HepG2 (cell line): Measurements from ENCODE around the gene TMEM97. TPM values are rescaled to one million over a fixed set of nuclear protein-coding genes. Genes with fewer than 3 reads are reported as not detected.

Experiments
- ATF7-NPFF ChIP-seq: sonication (generic); formaldehyde crosslinking; IDR thresholded peaks from 2 replicates; pipeline ENCODE4 v1.8.1; 2023; ENCODE audit warnings: mild to moderate bottlenecking, low read depth, missing genetic modification reagents, moderate library complexity
- ETV5 ChIP-seq: IDR thresholded peaks from 2 replicates; pipeline ENCODE4 v1.6.1; 2018; ENCODE audit warnings: missing biosample characterization, missing genetic modification reagents, inconsistent platforms, borderline replicate concordance
- IRF2 ChIP-seq: IDR thresholded peaks from 2 replicates; pipeline ENCODE4 v1.6.1; 2018; ENCODE audit warnings: missing genetic modification reagents, missing compliant biosample characterization
- KDM2A ChIP-seq: sonication (generic); formaldehyde crosslinking; IDR thresholded peaks from 2 replicates; pipeline ENCODE4 v1.4.0; 2020; ENCODE audit warnings: low read depth, missing genetic modification reagents, borderline replicate concordance
- MTA1 ChIP-seq: sonication (generic); formaldehyde crosslinking; IDR thresholded peaks from 2 replicates; pipeline ENCODE4 v1.4.0; 2020; ENCODE audit warnings: missing genetic modification reagents, mild to moderate bottlenecking, borderline replicate concordance
- MZF1 ChIP-seq: sonication (generic); formaldehyde crosslinking; IDR thresholded peaks from 2 replicates; pipeline ENCODE4 v1.8.1; 2023; ENCODE audit warnings: mild to moderate bottlenecking, missing genetic modification reagents, borderline replicate concordance
- SRF ChIP-seq: IDR thresholded peaks from 2 replicates; pipeline ENCODE4 v1.6.1; 2011; ENCODE audit warnings: mild to moderate bottlenecking, low read depth, low read length, moderate library complexity
- STAG1 ChIP-seq: sonication (generic); formaldehyde crosslinking; IDR thresholded peaks from 2 replicates; pipeline ENCODE4 v1.4.0; 2020; ENCODE audit warnings: missing genetic modification reagents
- TBX2 ChIP-seq: sonication (generic); formaldehyde crosslinking; IDR thresholded peaks from 2 replicates; pipeline ENCODE4 v1.5.0; 2020; ENCODE audit warnings: missing genetic modification reagents, mild to moderate bottlenecking, borderline replicate concordance
- YEATS4 ChIP-seq: sonication (generic); formaldehyde crosslinking; IDR thresholded peaks from 2 replicates; pipeline ENCODE4 v1.4.0; 2020; ENCODE audit warnings: missing genetic modification reagents, borderline replicate concordance
- ZBTB7A ChIP-seq: sonication (generic); formaldehyde crosslinking; IDR thresholded peaks from 2 replicates; pipeline ENCODE4 v1.8.0; 2022; ENCODE audit warnings: mild to moderate bottlenecking, missing genetic modification reagents
- ZFP41 ChIP-seq: sonication (generic); formaldehyde crosslinking; IDR thresholded peaks from 2 replicates; pipeline ENCODE4 v1.4.0; 2020; ENCODE audit warnings: mild to moderate bottlenecking, missing genetic modification reagents, borderline replicate concordance
- ZNF75D ChIP-seq: sonication (generic); formaldehyde crosslinking; IDR thresholded peaks from 2 replicates; pipeline ENCODE4 v1.8.1; 2023; ENCODE audit warnings: missing genetic modification reagents, mild to moderate bottlenecking, borderline replicate concordance
- ZNF768 ChIP-seq: sonication (generic); formaldehyde crosslinking; IDR thresholded peaks from 2 replicates; pipeline ENCODE4 v1.4.0; 2020; ENCODE audit warnings: missing genetic modification reagents
- polyA plus RNA-seq, 8 experiments: library from polyadenylated mRNA; depleted of rRNA in 3 of 8; stranded (reverse) in 7 of 8; unstranded in 1 of 8; fragments of >200 nt; fragmentation: Illumina TruSeq in 4 of 8; extraction: Trizol in 4 of 8; gene quantifications; 2 replicates each; pipeline versions ENCODE4 v1.2.1 to v1.2.3, GENCODE V29; 2011 to 2016; ENCODE audit warnings: low read depth in 4 of 8, missing spikeins in 1 of 8, mixed read lengths in 1 of 8; ENCODE audit not compliant: insufficient read depth in 1 of 8
- total RNA-seq, 5 experiments: library from RNA; depleted of rRNA; stranded (reverse); fragments of >200 nt; fragmentation: Illumina TruSeq; extraction: Trizol; gene quantifications; 2 replicates each; pipeline ENCODE4 v1.2.3, GENCODE V29; 2016; ENCODE audit warnings: low read depth in 1 of 5
- TF ChIP-seq, protein P1 (sequence below): sonication (generic); formaldehyde crosslinking; IDR thresholded peaks from 2 replicates; pipeline ENCODE4 v1.5.1; 2020; ENCODE audit warnings: mild to moderate bottlenecking, missing genetic modification reagents, moderate library complexity

The TMEM97 gene
- total and polyA plus RNA-seq, 2 of the 13 experiments (the other 11 are each of a cell fraction or from before 2014, with no cell fraction given), result 69.6 to 137 TPM

DNA sequence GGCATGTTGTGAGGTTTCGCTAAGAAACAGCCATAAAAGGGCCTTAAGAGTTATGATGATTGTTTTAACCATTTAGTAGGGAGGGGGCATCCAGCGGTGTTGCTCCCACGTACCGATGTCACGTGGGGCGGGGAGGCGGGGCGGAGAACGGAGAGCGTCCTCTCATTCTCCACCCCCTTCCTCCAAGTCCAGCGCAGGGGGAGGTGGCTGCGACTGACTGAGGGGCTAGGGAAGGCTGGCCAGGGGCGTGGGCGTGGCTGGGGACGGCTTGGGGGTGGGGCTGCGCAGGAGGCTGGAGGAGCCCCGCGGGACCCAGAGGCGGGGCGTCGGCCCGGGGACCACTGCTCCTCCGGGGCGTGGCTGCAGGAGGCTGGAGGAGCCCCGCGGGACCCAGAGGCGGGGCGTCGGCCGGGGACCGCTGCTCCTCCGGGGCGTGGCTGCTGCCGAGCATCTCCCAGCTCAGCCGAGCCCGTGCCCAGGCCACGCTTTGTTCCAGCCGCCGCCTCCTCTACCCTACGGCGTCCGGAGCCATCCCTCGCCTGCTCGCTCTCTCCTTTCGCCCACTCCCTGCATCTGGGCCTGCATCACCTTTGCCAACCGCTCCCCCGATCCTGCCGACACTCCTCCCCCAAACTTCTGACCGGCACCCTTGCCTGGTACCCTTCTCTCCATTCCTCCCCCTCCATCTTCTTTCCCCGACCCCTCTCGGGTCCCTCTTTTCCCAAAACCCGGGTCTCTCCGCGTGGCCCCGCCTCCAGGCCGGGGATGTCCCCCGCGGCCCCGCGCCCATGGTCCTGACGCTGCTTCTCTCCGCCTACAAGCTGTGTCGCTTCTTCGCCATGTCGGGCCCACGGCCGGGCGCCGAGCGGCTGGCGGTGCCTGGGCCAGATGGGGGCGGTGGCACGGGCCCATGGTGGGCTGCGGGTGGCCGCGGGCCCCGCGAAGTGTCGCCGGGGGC lies 52.5 kb downstream of the TMEM97 start, which contains the start of gene SARM1 (continued):
- TF ChIP-seq, protein P1, sequence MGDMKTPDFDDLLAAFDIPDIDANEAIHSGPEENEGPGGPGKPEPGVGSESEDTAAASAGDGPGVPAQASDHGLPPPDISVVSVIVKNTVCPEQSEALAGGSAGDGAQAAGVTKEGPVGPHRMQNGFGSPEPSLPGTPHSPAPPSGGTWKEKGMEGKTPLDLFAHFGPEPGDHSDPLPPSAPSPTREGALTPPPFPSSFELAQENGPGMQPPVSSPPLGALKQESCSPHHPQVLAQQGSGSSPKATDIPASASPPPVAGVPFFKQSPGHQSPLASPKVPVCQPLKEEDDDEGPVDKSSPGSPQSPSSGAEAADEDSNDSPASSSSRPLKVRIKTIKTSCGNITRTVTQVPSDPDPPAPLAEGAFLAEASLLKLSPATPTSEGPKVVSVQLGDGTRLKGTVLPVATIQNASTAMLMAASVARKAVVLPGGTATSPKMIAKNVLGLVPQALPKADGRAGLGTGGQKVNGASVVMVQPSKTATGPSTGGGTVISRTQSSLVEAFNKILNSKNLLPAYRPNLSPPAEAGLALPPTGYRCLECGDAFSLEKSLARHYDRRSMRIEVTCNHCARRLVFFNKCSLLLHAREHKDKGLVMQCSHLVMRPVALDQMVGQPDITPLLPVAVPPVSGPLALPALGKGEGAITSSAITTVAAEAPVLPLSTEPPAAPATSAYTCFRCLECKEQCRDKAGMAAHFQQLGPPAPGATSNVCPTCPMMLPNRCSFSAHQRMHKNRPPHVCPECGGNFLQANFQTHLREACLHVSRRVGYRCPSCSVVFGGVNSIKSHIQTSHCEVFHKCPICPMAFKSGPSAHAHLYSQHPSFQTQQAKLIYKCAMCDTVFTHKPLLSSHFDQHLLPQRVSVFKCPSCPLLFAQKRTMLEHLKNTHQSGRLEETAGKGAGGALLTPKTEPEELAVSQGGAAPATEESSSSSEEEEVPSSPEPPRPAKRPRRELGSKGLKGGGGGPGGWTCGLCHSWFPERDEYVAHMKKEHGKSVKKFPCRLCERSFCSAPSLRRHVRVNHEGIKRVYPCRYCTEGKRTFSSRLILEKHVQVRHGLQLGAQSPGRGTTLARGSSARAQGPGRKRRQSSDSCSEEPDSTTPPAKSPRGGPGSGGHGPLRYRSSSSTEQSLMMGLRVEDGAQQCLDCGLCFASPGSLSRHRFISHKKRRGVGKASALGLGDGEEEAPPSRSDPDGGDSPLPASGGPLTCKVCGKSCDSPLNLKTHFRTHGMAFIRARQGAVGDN (CRISPR knock-in tag), result peak; percentile 53
- TF ChIP-seq MTA1 (CRISPR knock-in tag), result 0 out of 2 replicates have a peak, but pooled peaks have one; percentile 38
- 0 out of 2 replicates have a peak, but pooled peaks have one; percentile 11 for TF ChIP-seq IRF2
- TF ChIP-seq ETV5, result peak; percentile 17; the same call in 1 of the 2 replicates
- TF ChIP-seq YEATS4 (CRISPR knock-in tag), result 0 out of 2 replicates have a peak, but pooled peaks have one; percentile 35
- TF ChIP-seq ZNF768, result peak; percentile 37; the same call in 1 of the 2 replicates
- 0 out of 2 replicates have a peak, but pooled peaks have one; percentile 3 for TF ChIP-seq SRF
- TF ChIP-seq ZNF75D (CRISPR knock-in tag), result no peak
- TF ChIP-seq STAG1, result no peak
- no peak for TF ChIP-seq ZFP41
- peak; percentile 55; the same call in 1 of the 2 replicates for TF ChIP-seq TBX2 (CRISPR knock-in tag)
- peak; percentile 72; the same call in 1 of the 2 replicates for TF ChIP-seq KDM2A (CRISPR knock-in tag)
- no peak for TF ChIP-seq MZF1 (CRISPR knock-in tag)
- TF ChIP-seq ATF7-NPFF, result no peak
- 0 out of 2 replicates have a peak, but pooled peaks have one; percentile 43 for TF ChIP-seq ZBTB7A
